Pancreas (tissue), 10 donors: ENCODE measurements around the gene OR2V1. TPM values are rescaled to one million over a fixed set of nuclear protein-coding genes. Genes with fewer than 3 reads are reported as not detected.
"Not testable (repeated sequence)": the region's sequence is repeated elsewhere in the genome, so short reads cannot be mapped to it uniquely, and the experiment has no call there.

Experiments used
- ATAC-seq, 4 donors: fragments of 200-7000 bp; cut with Tn5 transposase; one replicate each; pipeline versions ENCODE4 v1.8.0 to v1.9.1; 2020; ENCODE audit warnings: mild to moderate bottlenecking in 4 of 4, moderate library complexity in 4 of 4
- DNase-seq, 6 donors: peaks; one replicate each; pipeline ENCODE4 v3.0.0-alpha.2; 2020
- FAIRE-seq: peaks from 2 replicates; lab custom pipeline; 2012; peaks lifted over from hg19 to GRCh38; lab: Jason Lieb, UNC
- H3K27ac ChIP-seq, 4 donors: fragments of 200-600 bp; sonication (generic); 1 replicate in 3 of 4; 2 replicates in 1 of 4; pipeline versions ENCODE4 v1.5.0 to v1.8.0; 2020
- H3K27me3 ChIP-seq, 4 donors: fragments of 200-600 bp; one replicate each; pipeline ENCODE4 v1.8.0; 2021
- H3K36me3 ChIP-seq, 3 donors: fragments of 200-600 bp; sonication (generic) in 1 of 3; one replicate each; pipeline versions ENCODE4 v1.5.0 to v1.8.0; 2020 to 2021
- H3K4me1 ChIP-seq, 3 donors: fragments of 200-600 bp; one replicate each; pipeline ENCODE4 v1.8.0; 2021
- H3K4me3 ChIP-seq, 4 donors: fragments of 200-600 bp; sonication (generic) in 2 of 4; one replicate each; pipeline versions ENCODE4 v1.5.0 to v1.8.0; 2020 to 2021
- H3K9me3 ChIP-seq, 4 donors: fragments of 200-600 bp; one replicate each; pipeline ENCODE4 v1.8.0; 2021
- CTCF ChIP-seq, 4 donors: fragments of 200-600 bp; sonication (generic) in 3 of 4; IDR thresholded peaks; one replicate each; pipeline versions ENCODE4 v1.5.0 to v1.8.0; 2021; ENCODE audit warnings: antibody characterized with exemption in 4 of 4
- whole genome bisulfite sequencing, 2 donors: extraction: QIAGEN DNeasy Blood & Tissue Kit; methylation state at CpG; one replicate each; pipeline ENCODE4 v1.1.7; 2013; 5-methylcytosine and 5-hydroxymethylcytosine counted together
- intact Hi-C, 3 donors: fragments of 100-400 bp; cut with DNase I; formaldehyde crosslinking; loops; one replicate each; pipeline versions ENCODE4 v1.11.1 to v1.14.2; 2022
- polyA plus RNA-seq, 2 donors: library from polyadenylated mRNA; stranded (reverse); fragments of 200-250 nt; gene quantifications; one replicate each; pipeline ENCODE4 v1.2.3, GENCODE V29; 2013
- total RNA-seq, 6 donors: library from RNA; stranded (reverse); fragmentation: NEBNext Ultra II Directional in 4 of 6; extraction: Animal tissue kit (Norgen Biotek cat#: 25700) in 4 of 6; gene quantifications; one replicate each; pipeline versions ENCODE4 v1.2.1 to v1.2.4, GENCODE V29; 2021 to 2023
- donor health status: healthy with polysubstance abuse.
- donor health status: DM: no; HTN: no; CAD: no; lungs with moderate emphysema.
- donor health status: DM: no; HTN: no; CAD: no.
- donor health status: control.
- donor health status: control.
- donor health status: Bipolar disorder and iron deficiency.
- donor health status: DM: yes; HTN: yes; CAD: no.
- donor health status: DM: no; HTN: no; CAD: no.
- donor health status: DM: no; HTN: no; CAD: no.
- donor health status: DM: yes; HTN: yes; CAD: no.

The OR2V1 gene
- total and polyA plus RNA-seq, 8 donors, result not detected

GRCh38 chr5:181171782-181172181 is 40.8 kb upstream of the OR2V1 start:
- Histone ChIP-seq H3K9me3 (no peaks in the 10 kb centered on the region), H3K27me3 (peaks cover 8 to 49% (median 17%) of the 10 kb centered on the region in 4 donors), H3K4me1 (peaks cover 0 to 3% (median 0%) of the 10 kb centered on the region in 3 donors), H3K36me3 (no peaks in the 10 kb centered on the region), H3K4me3 (no peak overlapping the region), H3K27ac (no peak overlapping the region)
- intact Hi-C loops, result no loop called here
- ATAC-seq, result no peak
- TF ChIP-seq CTCF (IDR thresholded peaks at IDR 0.05), result no peak
- FAIRE-seq, result no peak
- WGBS, 2 donors, result 38 to 40% methylated on average over 3 of the region's 3 CpGs
- no peak for DNase-seq

DNA sequence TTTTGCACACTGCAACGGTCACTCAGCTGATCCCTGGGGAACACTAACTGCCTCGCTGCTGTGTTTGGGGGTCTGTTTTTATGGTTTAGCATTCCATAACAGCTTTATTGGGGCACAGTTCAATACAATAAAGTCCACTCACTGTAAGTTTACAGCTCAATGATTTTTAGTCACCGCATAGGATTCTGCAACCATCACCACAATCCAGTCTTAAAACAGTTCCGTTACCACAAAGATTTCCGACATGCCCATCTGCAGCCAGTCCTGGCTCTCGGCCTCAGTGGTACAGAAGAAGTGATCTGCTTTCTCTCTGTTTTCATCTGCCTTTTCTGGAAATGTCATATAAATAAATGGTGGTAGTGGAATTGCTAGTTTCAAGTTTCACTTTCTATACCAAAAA is 40.0 kb upstream of the OR2V1 start:
- FAIRE-seq (no peak), DNase-seq (no peak), ATAC-seq (no peak)
- Histone ChIP-seq H3K4me1 (peaks cover 0 to 3% (median 0%) of the 10 kb centered on the region in 3 donors), H3K36me3 (no peaks in the 10 kb centered on the region), H3K27me3 (peaks cover 8 to 57% (median 17%) of the 10 kb centered on the region in 4 donors), H3K9me3 (no peaks in the 10 kb centered on the region), H3K4me3 (no peak overlapping the region), H3K27ac (no peak overlapping the region)
- TF ChIP-seq CTCF (IDR thresholded peaks at IDR 0.05), result no peak
- intact Hi-C loops, result no loop called here
- WGBS, 2 donors, result 43 to 49% methylated on average over 6 of the region's 6 CpGs

GRCh38 chr5:181170237-181170825 is 39.4 kb upstream of the OR2V1 start:
- Histone ChIP-seq H3K36me3 (no peaks in the 10 kb centered on the region), H3K4me1 (peaks cover 0 to 3% (median 0%) of the 10 kb centered on the region in 3 donors), H3K27ac (no peak overlapping the region), H3K4me3 (no peak overlapping the region), H3K9me3 (no peaks in the 10 kb centered on the region), H3K27me3 (peaks cover 8 to 59% (median 19%) of the 10 kb centered on the region in 4 donors)
- intact Hi-C loops, result no loop called here
- peak in 2 of 4 donors; percentile 17 to 18 for ATAC-seq
- WGBS, 2 donors, result 11 to 14% methylated on average over 33 of the region's 33 CpGs
- TF ChIP-seq CTCF (IDR thresholded peaks at IDR 0.05), result no peak
- FAIRE-seq, result no peak
- peak in 1 of 6 donors; percentile 51 for DNase-seq

- H3K27ac ChIP-seq, H3K4me3 ChIP-seq, H3K4me1 ChIP-seq, FAIRE-seq, H3K9me3 ChIP-seq, intact Hi-C loops, H3K36me3 ChIP-seq: not testable (repeated sequence)
- WGBS, 2 donors, result 10% methylated on average over 50 of the region's 50 CpGs
- peaks cover 8 to 55% (median 19%) of the 10 kb centered on the region in 4 donors for H3K27me3 ChIP-seq
- DNase-seq (peak in 2 of 6 donors; percentile 49 to 54), ATAC-seq (peak in 1 of 4 donors; percentile 44)
Observed at GRCh38 chr5:181169459-181170236, 38.7 kb upstream of the OR2V1 start.

DNA sequence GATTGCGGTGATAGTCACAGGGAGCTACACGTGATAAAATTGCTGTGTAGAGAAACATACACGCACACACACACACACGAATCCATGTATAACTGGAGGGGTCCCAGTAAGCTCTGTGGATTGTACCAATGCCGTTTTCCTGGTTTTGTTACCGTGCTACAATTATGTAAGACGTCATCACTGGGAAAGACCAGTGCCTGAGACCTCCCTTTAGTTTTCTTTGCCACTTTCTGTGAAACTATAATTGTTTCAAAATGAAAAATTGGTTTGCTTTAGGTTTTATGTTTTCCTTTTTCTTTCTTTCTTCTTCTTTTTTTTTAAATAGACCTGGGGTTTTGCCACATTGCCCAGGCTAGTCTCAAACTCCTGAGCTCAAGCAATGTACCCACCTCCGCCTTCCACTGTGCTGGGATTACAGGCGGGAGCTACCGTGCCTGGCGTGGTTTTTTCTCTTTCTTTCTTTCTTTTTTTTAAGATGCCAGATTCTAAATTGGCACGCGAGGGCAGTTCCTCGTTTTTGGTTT is 37.7 kb upstream of the OR2V1 start:
- no peak for TF ChIP-seq CTCF (IDR thresholded peaks at IDR 0.05)
- FAIRE-seq (no peak), DNase-seq (no peak), ATAC-seq (no peak)
- Histone ChIP-seq H3K27me3 (peaks cover 8 to 48% (median 21%) of the 10 kb centered on the region in 4 donors), H3K27ac (no peak overlapping the region), H3K4me1 (peaks cover 0 to 3% (median 0%) of the 10 kb centered on the region in 3 donors), H3K36me3 (no peaks in the 10 kb centered on the region), H3K4me3 (no peak overlapping the region), H3K9me3 (no peaks in the 10 kb centered on the region)
- WGBS, 2 donors, result 26 to 29% methylated on average over 14 of the region's 14 CpGs
- intact Hi-C loops, result no loop called here
